Raji (cell line): Measurements from ENCODE around the gene MEN1.

Experiments used
- POLR2A ChIP-seq: IDR thresholded peaks from 2 replicates; pipeline ENCODE4 v1.6.1; 2011; ENCODE audit warnings: low read depth, low read length, control low read depth; ENCODE audit not compliant: insufficient read depth

The MEN1 gene

DNA sequence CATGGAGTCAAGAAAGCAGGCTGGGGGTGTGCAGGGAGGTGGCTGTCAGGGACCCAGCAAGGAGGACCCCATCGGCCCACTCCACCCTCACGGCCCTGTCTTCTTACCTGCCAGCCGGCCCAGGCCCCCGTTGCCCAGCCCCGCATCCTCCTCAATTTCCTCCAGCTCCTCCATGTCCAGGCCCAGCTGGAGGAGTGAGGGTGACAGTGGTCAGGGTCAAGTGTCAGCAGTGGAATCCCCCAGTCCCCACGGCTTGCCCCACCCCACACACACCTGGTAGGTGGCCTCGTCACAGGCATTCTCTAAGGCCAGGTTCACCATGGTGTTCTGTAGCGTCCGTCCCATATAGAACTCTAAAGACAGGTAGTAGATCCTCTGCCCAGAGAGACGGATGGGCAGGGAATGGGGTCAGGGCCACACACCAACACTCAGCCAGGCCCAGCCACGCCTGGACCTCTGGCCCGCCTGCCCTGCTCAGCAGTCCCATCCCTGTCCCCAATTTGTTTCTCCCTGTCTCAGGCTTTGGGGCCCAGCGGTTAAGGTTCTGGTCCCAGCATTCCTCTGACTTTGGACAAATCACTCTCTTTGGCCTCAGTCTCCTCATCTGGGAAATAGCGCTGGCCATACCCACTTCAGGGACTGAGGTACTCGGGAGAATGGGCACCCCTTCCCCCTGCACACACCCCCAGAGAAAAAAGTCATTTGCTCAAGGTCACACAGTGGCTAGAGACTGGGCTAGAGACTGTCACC is 51.8 kb downstream of the MEN1 start:
- no peak for TF ChIP-seq POLR2A

DNA sequence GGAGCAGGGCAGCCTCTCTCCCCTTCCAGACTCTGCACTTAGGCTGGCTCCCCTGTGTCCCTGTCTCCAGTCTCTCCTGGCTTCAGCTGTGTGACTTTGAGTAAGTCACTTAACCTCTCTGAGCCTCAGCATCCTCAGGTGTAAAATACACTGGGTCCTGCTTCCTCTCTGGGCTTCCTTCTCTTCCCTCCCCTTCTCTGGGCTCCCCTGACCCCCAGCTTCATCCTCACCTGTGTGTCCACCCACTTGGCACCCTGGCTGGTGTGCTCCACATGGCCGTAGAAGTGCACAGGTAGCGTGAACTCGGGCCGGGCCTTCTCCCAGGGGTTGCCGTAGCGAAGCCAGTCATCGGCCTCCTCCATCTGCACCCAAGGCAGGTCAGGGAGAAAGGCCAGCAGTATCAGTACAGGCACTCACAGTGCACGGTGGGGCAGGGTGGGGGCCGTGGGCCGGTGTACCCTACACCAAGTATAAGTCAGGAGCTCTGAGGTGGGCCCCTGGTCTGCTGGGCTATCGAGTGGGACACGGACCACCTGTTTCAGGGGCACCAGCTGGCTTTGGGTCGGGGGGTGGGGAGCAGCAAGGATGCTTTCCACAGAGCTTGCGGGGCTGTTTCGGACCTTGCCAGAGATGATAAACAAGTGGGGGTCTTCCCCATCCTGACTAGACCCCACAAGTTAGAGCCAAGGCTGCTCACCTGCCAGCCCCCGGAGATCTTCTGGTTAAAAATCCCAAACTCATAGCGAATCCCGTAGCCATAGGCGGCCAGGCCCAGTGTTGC is 52.6 kb downstream of the MEN1 start:
- TF ChIP-seq POLR2A, result no peak

DNA sequence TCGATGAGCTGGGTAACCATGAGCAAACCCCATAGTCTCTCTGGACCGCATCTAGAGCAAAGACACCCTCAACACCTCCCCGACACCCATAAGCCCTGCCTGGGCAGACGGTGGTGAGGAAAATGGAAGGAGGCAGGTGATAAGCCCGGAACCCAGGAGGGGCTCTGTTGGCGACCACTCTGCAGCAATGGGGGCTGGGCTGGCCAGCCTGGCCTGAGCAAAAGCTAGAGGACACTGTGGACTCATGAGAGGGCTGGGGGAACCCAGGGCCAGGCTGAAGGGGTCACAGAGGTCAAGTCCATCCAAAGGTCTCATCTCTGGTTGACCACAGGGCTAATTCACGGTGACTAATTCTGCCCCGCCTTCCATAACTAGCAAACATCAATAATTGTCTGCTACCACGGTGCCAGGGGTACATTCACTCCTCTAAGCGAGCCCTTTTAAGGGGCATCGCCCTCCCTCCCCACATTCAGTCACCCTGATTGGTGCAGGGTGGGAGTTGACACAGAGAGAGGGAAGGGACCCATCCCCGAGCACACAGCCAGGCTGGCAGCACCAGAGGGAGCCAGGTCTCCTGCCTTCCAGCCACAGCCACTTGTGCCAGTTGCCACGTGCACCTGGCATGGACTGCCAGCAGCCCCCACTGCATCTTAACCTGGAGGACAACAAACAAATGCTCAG is 54.5 kb downstream of the MEN1 start:
- TF ChIP-seq POLR2A, result no peak

DNA sequence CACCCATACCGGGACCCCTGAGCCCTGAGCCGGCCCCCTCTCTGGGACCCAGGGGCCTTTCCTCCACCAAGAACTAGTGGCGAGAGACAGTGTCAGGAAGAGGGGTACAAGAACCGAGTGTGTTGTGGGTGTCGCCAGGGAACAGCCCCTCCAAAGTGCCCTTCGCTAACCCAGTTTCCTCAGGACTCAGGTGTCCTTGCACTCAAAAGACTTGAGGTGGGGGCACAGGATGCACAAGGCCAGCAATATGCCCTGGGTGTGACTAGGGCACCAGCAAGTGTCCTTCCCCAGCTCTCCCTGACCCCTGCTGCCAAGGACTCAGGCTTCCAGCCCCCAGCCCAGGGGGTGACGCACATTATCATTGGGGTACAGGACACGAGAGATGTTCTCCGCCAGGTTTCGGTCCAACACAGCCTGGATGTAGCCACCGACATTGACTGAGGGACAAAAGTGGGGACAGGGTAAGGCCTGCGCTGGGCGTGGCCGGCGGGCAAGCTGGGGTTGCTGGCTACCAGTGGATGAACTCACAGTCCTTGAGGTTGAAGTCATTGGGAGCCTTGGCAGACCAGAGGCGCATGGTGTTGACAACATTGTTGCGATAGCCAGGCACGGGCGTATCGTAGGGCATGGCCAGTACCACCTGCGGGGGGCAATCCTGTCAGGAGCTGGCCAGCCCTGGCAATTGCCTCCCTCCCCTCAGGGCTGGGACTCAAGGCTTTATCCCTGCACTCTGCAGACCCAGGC is 55.3 kb downstream of the MEN1 start:
- TF ChIP-seq POLR2A, result no peak

DNA sequence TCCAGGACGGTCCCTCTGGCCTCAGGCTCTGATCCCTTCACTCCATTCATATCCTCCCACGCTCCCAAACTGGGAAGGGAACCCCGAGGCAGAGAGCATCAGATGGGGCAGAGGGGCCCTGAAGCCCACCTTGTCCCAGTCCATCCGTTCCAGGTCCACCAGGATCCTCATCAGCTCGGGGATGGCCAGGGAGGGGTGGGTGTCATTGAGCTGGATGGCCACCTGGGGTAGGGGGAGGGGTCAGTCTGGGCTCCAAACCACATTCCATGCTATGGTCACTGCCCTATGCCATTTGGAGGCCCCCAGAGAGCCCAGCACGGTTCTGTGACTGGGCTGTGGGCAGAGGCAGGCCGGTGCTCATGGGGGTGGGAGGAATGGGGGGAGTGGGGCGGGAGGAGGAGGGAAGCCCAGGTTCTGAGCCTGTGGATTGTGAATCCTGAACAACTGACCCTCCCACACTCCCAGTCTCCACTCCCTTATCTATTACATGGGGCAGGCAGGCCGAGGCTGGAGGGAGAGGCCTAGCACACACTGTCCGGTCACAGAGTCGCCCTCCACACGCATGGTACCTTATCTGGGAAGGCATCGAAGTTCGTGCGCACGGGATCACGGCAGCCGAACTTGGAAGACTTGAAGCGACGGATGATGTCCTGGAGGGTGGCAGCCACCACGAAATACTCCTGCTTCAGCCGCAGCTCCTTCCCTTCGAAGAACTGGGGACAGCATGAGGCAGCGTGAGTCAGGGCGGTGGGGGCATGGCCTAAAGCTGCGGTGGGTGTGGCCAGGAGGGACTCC is 56.0 kb downstream of the MEN1 start:
- no peak for TF ChIP-seq POLR2A
